NB4 (cell line): ENCODE measurements around the gene ADGRE3.

Source experiments
- DNase-seq: peaks from one replicate; pipeline ENCODE4 v3.0.0; 2010; ENCODE audit warnings: low read depth
- H3K4me3 ChIP-seq: one replicate; pipeline ENCODE4 v1.5.1; 2011; ENCODE audit warnings: mild to moderate bottlenecking, low read depth, low read length, moderate library complexity
- MYC ChIP-seq: IDR thresholded peaks from 2 replicates; pipeline ENCODE4 v1.6.1; 2011; ENCODE audit warnings: low read depth, low read length
- POLR2A ChIP-seq: IDR thresholded peaks from 2 replicates; pipeline ENCODE4 v1.6.1; 2011; ENCODE audit warnings: mild to moderate bottlenecking; ENCODE audit not compliant: insufficient read length; ENCODE audit errors: extremely low read depth
- TF ChIP-seq, protein P1 (sequence below): IDR thresholded peaks from 2 replicates; pipeline ENCODE4 v1.6.1; 2011; ENCODE audit warnings: low read depth, low read length
- TF ChIP-seq, protein P2 (sequence below): IDR thresholded peaks from one replicate; pipeline ENCODE4 v1.5.1; 2012; ENCODE audit warnings: low read depth, low read length

Gene ADGRE3

GRCh38 chr19:14659874-14660489 is 14.7 kb downstream of the ADGRE3 start:
- no peak for DNase-seq
- no peak overlapping the region for H3K4me3 ChIP-seq
- TF ChIP-seq MYC (no peak), POLR2A (no peak)
- TF ChIP-seq, protein P1, sequence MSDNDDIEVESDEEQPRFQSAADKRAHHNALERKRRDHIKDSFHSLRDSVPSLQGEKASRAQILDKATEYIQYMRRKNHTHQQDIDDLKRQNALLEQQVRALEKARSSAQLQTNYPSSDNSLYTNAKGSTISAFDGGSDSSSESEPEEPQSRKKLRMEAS, result no peak

DNA sequence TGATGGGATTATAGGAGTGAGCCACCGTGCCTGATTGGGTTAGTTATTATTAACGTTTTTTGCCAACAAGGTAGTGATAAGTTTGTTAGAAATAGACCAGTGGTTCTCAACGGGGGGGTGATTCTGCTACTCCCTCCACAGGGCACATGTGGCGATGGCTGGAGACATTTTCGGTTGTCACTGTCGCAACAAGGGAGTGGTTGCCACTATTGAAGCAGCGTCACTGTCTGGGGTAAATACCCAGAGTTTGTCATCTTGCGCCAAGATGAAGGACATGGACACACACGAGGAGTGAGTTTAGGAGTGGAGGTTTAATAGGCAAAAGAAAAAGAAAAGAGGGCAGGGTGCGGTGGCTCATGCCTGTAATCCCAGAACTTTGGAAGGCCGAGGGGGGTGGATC is 18.9 kb downstream of the ADGRE3 start:
- H3K4me3 ChIP-seq, result no peak overlapping the region
- DNase-seq, result no peak
- TF ChIP-seq, protein P2, sequence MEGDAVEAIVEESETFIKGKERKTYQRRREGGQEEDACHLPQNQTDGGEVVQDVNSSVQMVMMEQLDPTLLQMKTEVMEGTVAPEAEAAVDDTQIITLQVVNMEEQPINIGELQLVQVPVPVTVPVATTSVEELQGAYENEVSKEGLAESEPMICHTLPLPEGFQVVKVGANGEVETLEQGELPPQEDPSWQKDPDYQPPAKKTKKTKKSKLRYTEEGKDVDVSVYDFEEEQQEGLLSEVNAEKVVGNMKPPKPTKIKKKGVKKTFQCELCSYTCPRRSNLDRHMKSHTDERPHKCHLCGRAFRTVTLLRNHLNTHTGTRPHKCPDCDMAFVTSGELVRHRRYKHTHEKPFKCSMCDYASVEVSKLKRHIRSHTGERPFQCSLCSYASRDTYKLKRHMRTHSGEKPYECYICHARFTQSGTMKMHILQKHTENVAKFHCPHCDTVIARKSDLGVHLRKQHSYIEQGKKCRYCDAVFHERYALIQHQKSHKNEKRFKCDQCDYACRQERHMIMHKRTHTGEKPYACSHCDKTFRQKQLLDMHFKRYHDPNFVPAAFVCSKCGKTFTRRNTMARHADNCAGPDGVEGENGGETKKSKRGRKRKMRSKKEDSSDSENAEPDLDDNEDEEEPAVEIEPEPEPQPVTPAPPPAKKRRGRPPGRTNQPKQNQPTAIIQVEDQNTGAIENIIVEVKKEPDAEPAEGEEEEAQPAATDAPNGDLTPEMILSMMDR, result no peak
- no peak for TF ChIP-seq MYC

GRCh38 chr19:14654786-14655560 is 19.7 kb downstream of the ADGRE3 start:
- no peak overlapping the region for H3K4me3 ChIP-seq
- DNase-seq, result no peak
- TF ChIP-seq MYC (no peak), POLR2A (no peak)
- TF ChIP-seq, protein P2, result no peak
- TF ChIP-seq, protein P1, result no peak

DNA sequence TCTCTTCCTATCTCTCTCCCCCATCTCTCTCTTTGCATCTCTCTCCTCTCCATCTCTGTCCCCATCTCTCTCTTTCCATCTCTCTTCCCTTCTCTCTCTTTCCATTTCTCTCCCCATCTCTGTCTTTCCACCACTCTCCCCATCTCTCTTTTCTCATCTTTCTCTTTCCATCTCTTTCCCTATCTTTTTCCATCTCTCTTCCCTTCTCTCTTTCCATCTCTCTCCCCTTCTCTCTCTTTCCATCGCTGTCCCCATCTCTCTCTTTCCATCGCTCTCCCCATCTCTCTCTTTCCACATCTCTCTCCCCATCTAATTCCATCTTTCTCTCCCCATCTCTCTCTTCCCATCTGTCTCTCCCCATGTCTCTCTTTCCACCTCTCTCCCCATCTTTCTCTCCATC is 24.5 kb downstream of the ADGRE3 start:
- TF ChIP-seq, protein P1, result no peak
- TF ChIP-seq MYC (no peak), POLR2A (no peak)
- TF ChIP-seq, protein P2, result no peak
- no peak overlapping the region for H3K4me3 ChIP-seq
- no peak for DNase-seq

- DNase-seq, result no peak
- TF ChIP-seq MYC (no peak), POLR2A (no peak)
- TF ChIP-seq, protein P2, result no peak
- TF ChIP-seq, protein P1, result no peak
- H3K4me3 ChIP-seq, result no peak overlapping the region
Observed at GRCh38 chr19:14649020-14649419, 25.6 kb downstream of the ADGRE3 start.

GRCh38 chr19:14648506-14648905 is 26.1 kb downstream of the ADGRE3 start:
- TF ChIP-seq POLR2A (no peak), MYC (no peak)
- TF ChIP-seq, protein P1, result no peak
- TF ChIP-seq, protein P2, result no peak
- H3K4me3 ChIP-seq, result no peak overlapping the region
- no peak for DNase-seq
